HG02798 (cell line): ENCODE measurements around the gene TOE1.
"Not testable (repeated sequence)": the region's sequence is repeated elsewhere in the genome, so short reads cannot be mapped to it uniquely, and the experiment has no call there.

Experiments
- ATAC-seq: cut with Tn5 transposase; IDR thresholded peaks from one replicate; pipeline ENCODE4 v1.9.1; 2021; ENCODE audit warnings: mild to moderate bottlenecking; ENCODE audit not compliant: unreplicated experiment, poor library complexity

Gene TOE1

GRCh38 chr1:45351508-45351907, 11.5 kb downstream of the TOE1 start:
- ATAC-seq, result no peak

DNA sequence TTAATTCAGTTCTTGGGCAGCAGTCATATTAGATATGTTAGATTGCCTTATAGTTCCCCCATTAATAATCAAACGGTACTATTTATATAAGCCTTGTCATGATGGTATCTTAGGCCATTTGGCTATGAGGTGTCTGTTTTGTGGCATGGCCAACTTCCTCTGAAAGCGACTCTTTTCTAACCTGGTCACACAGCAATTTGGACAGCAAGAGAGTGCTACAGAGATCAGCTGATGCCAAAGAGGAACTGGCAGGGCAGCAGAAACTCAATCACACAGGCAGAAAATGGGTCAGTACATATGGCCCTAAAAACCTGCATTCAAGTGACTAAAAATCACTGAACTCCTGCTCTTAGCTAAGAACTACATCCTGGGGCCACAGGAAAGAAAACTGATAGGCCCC, 13.7 kb downstream of the TOE1 start:
- ATAC-seq, result no peak

GRCh38 chr1:45354838-45355237, 14.9 kb downstream of the TOE1 start:
- no peak for ATAC-seq

GRCh38 chr1:45355683-45356082, 15.7 kb downstream of the TOE1 start:
- no peak for ATAC-seq

GRCh38 chr1:45356186-45356585, 16.2 kb downstream of the TOE1 start:
- no peak for ATAC-seq

GRCh38 chr1:45359882-45360513, 20.0 kb downstream of the TOE1 start:
- ATAC-seq, result no peak

DNA sequence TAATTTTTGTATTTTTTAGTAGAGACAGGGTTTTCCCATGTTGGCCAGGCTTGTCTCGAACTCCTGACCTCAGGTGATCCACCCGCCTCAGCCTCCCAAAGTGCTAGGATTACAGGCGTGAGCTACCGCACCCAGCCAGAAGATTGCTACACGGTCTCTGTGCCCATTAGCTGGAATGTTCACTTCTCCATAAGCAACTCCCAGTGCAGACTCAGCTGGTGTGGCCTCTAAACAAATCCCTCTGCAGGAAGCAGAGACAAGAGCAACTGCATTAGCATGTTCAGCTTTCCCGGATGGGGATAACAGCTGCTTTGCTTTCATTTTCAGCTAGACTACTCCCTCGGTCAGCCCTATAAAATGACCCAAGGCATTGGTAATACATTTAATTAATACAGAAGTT, 21.0 kb downstream of the TOE1 start:
- ATAC-seq, result not testable (repeated sequence)

DNA sequence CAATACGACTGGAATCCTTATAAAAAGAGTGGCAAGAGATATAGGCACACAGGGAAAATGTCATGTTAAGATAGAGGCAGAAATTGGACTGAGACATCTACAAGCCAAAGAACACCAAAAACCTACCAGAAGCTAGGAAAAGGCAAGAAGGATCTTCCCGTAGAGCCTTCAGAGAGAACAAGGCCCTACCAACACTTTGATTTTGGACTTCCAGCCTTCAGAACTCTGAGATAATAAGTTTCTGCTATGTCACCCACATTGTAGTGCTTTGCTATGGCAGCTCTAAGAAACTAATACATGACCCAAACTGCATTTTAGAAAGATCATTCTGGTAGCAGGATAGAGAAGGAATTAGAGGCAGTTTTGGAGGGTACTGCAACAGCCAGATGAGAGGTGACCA, 24.3 kb downstream of the TOE1 start:
- ATAC-seq, result no peak

DNA sequence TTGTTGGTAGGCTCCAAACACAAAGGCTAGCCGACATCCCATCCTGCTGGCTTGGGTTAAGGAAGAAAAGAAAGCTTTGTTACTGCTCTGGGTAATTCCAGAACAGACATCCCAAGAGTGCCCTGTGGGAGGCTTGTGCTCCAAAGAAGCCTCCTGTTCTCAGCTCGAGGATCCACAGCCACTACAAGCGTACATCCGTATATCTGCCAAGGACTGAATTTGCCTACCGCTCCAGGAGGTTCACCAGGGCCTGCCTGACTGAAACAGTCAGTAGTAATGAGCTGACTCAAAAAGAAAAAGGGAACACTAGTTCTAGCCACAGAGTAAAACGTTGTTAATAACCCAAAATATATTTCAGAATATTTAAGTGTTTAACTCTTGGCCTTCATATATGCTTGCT, 25.1 kb downstream of the TOE1 start:
- peak; percentile 62 for ATAC-seq

DNA sequence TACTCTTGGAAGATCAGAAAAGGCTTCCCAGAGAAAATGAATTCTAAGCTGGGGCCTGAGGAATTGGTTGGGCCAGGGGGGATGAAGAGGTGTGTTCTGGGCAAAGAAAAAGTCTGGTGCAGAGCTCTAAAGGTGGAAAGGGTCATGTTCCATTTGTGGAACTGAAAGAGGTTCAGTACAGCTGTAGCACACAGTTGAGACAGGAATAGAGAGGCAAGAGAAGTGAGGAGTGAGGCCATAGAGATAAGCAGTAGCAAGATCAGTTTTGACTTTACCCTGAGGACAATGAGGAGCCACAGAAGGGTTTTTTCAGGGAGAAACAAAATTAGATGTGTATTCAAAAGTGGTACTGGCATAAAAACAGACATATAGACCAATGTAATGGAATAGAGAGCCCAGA, 30.6 kb downstream of the TOE1 start:
- ATAC-seq, result peak; percentile 75

DNA sequence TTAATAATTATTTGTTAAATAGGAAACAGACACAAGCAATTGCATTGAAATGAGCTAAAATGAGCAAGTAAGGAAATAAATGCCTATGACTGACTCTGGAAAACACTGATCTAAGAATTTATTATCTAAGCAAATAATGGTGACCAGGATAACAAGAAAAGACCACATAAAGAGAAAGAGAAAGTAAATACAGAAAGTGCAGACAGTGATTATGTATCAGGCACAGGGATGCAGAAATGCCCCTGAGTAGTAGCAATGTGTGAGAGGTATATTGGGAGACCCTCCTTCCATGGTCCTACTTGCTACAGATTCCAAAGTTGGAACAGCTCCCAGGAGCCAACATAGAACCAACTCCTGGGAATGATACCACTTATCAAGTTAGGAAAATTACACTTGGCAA, 33.6 kb downstream of the TOE1 start:
- ATAC-seq, result no peak

GRCh38 chr1:45375104-45376090, 35.4 kb downstream of the TOE1 start:
- ATAC-seq, result no peak

DNA sequence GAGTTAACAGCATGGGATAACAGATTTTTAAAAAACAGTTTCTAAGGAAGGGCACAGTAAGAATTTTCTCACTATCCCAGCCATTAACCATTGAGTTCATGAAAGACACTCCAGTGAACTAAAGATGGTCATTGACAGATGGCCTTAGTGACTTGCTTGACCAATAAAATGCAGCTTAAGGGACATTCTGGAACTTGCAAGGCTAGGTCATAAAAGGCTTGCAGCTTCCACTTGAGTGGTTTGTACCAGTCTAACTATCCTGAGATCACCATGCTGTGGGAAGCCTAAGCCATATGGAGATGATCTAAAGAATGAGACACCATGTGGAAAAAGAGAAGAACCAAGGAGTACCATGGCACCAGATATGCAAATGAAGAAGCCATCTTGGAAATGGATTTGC, 38.2 kb downstream of the TOE1 start:
- no peak for ATAC-seq

DNA sequence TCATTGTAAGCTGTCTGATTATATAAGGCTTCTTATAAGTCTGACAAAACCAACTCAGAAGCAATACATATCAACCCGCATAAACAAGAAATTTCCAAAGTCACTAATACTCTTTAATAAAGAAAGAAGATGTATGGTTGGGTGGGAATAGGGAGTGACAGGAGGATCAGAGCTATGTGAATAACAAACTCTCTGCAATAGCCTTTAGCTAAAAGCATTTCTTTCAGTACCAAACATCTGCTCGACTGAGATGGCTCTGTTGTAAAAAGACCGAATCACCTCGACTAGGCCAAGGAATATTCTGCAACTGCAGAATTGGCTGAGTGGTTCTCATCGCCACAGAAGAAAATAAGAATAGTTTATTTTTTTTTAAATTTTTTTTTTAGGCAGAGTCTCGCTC, 39.6 kb downstream of the TOE1 start:
- no peak for ATAC-seq

DNA sequence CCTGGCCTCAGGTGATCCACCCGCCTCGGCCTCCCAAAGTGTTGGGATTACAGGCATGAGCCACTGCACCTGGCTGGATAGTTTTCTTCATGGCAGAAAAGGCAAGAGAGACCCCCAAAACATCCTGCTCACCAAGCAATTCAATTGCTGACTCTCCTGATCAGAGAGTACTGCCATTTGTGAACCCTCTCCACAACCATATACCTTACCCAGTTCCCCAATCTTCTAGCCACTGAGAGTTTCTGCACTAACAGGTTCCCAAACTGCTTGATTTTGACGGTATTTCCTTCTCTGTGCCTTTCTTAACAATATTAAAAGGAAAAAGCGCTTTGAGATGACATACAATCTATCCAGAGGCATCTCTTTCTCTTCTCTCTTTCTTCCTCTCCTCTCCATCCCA, 40.2 kb downstream of the TOE1 start:
- no peak for ATAC-seq

GRCh38 chr1:45380730-45381129, 40.8 kb downstream of the TOE1 start:
- ATAC-seq, result no peak

- no peak for ATAC-seq
Measured at GRCh38 chr1:45381243-45381642, 41.3 kb downstream of the TOE1 start.

DNA sequence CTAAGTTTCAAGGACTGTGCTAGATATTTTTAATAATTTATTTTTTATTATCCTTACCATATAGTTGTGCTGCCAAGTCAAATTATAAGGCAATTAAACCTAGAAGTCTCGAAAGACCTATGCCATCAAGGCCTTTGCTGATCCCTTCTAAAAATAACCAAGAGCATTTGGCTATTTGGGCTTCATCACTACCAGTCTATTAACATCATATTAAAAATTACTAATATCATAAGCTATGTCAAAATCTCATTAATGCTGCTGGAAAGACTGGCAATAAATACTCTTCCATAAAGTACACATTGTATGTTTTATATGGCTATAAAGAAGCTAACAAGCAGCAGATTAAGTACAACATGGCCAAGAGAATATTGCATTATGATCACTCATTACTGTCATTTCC, 43.2 kb downstream of the TOE1 start:
- ATAC-seq, result no peak

DNA sequence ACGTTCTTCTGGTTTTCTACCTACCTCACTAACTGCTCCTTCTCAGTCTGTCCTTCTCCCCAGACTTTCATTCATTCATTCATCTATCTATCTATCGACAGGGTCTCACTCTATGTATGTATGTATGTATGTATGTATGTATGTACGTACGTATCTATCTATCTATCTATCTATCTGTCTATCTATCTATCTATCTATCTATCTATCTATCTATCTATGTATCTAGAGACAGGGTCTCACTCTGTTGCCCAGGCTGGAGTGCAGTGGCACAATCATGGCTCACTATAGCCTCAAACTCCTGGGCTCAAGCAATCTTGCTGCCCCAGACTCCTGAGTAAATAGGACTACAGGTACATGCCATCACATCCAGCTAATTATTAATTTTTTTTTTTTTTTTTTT, 44.2 kb downstream of the TOE1 start:
- not testable (repeated sequence) for ATAC-seq

- no peak for ATAC-seq
Measured at GRCh38 chr1:45385302-45385701, 45.3 kb downstream of the TOE1 start.

- ATAC-seq, result no peak
Measured at GRCh38 chr1:45386219-45386618, 46.2 kb downstream of the TOE1 start.
